ENCODE measurements around the gene ADAMTS18. TPM values are rescaled to one million over a fixed set of nuclear protein-coding genes. Genes with fewer than 3 reads are reported as not detected.

ADAMTS18 gene
- total and polyA plus RNA-seq, 7 experiments from 2014 or later = not detected

DNA sequence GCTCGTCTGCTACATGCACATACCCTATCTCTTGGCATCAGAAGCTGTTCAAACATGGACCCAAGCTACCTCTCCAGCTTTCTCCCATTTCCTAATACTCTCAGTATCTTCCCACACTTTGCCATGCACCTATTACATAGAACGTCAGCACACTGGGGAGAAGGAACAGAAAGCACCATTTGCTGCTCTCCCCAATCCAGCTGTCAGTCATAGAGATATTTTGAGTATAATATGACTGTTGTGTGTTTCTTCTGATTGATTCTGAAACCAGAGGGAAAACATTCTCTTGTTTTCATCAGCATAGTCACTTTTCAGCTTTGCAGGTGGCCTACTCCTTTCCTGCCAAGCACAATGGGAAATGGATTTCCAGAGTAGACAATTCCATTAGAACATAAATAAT, 107.1 kb downstream of the ADAMTS18 start:
- no peak for ATAC-seq
- Histone ChIP-seq H3K4me3 (ENCODE audit: low read length) (no peak overlapping the region), H3K27ac (ENCODE audit: low read depth, low read length) (no peak overlapping the region), H3K9me3 (ENCODE audit: control insufficient read depth in 2 of 3, low read length in 3 of 3) (no peaks in the 10 kb centered on the region), H3K36me3 (ENCODE audit: control insufficient read depth in 2 of 3, insufficient read depth in 3 of 3, low read length in 3 of 3) (no peaks in the 10 kb centered on the region), H3K4me1 (ENCODE audit: control insufficient read depth in 2 of 2, insufficient read depth in 2 of 2, low read length in 2 of 2) (no peaks in the 10 kb centered on the region), H3K27me3 (ENCODE audit: control insufficient read depth in 2 of 2, insufficient read depth in 2 of 2, low read length in 2 of 2) (no peaks in the 10 kb centered on the region)
- no peak overlapping the region for H3K4me3 Mint-ChIP-seq
- H3K36me3 Mint-ChIP-seq = no peaks in the 10 kb centered on the region
- H3K27ac Mint-ChIP-seq = no peak overlapping the region
- peaks cover 0 to 20% (median 4%) of the 10 kb centered on the region in 5 donors for H3K27me3 Mint-ChIP-seq
- H3K9me3 Mint-ChIP-seq = peaks cover 0 to 2% (median 0%) of the 10 kb centered on the region in 11 donors
- POLR2A ChIA-PET = no interaction called here
- DNase-seq = no peak
- peaks cover 0 to 26% (median 0%) of the 10 kb centered on the region in 7 donors for H3K4me1 Mint-ChIP-seq
- CTCF ChIA-PET = no interaction called here
- intact Hi-C loops (cut with micrococcal nuclease) = no loop called here

DNA sequence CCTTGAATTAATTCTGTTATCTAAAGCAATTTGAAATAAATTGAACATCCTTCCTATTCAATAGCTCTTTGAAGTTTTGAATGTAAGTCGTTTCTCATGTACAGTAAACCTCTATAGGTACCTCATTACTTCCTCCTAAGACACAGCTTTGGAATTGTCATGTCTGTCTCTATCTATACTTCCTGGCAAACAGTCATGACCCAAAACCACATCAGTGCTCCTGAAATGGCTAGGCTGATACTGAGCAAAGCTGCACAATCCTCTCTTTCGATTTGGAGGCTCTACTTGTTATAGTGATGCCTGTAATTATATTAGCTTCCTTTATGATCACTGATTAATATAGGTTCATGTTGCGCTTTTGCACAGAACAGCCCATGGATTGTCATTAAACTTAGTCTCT, 110.1 kb downstream of the ADAMTS18 start:
- Histone ChIP-seq H3K4me3 (ENCODE audit: low read length) (no peak overlapping the region), H3K27me3 (ENCODE audit: control insufficient read depth in 2 of 2, insufficient read depth in 2 of 2, low read length in 2 of 2) (no peaks in the 10 kb centered on the region), H3K27ac (ENCODE audit: low read depth, low read length) (no peak overlapping the region), H3K4me1 (ENCODE audit: control insufficient read depth in 2 of 2, insufficient read depth in 2 of 2, low read length in 2 of 2) (no peaks in the 10 kb centered on the region), H3K9me3 (ENCODE audit: control insufficient read depth in 2 of 3, low read length in 3 of 3) (no peaks in the 10 kb centered on the region), H3K36me3 (ENCODE audit: control insufficient read depth in 2 of 3, insufficient read depth in 3 of 3, low read length in 3 of 3) (no peaks in the 10 kb centered on the region)
- ChIA-PET POLR2A (no interaction called here), CTCF (no interaction called here)
- peaks cover 0 to 31% (median 8%) of the 10 kb centered on the region in 5 donors for H3K27me3 Mint-ChIP-seq
- H3K9me3 Mint-ChIP-seq = peaks cover 0 to 6% (median 0%) of the 10 kb centered on the region in 11 donors
- no peak for DNase-seq
- intact Hi-C loops (cut with micrococcal nuclease) = no loop called here
- peaks cover 0 to 15% (median 0%) of the 10 kb centered on the region in 7 donors for H3K4me1 Mint-ChIP-seq
- H3K4me3 Mint-ChIP-seq = no peak overlapping the region
- no peak overlapping the region for H3K27ac Mint-ChIP-seq
- ATAC-seq = no peak
- H3K36me3 Mint-ChIP-seq = peaks cover 0 to 3% (median 0%) of the 10 kb centered on the region in 5 donors

- H3K27me3 ChIP-seq (ENCODE audit: control insufficient read depth in 2 of 2, insufficient read depth in 2 of 2, low read length in 2 of 2) = no peaks in the 10 kb centered on the region
- ChIA-PET CTCF (no interaction called here), POLR2A (no interaction called here)
- ATAC-seq (no peak), DNase-seq (no peak)
- H3K9me3 ChIP-seq (ENCODE audit: control insufficient read depth in 2 of 3, low read length in 3 of 3) = no peaks in the 10 kb centered on the region
- intact Hi-C loops (cut with micrococcal nuclease) = no loop called here
- Mint-ChIP-seq H3K4me1 (peaks cover 0 to 15% (median 0%) of the 10 kb centered on the region in 7 donors), H3K27ac (no peak overlapping the region), H3K4me3 (no peak overlapping the region), H3K36me3 (peaks cover 0 to 3% (median 0%) of the 10 kb centered on the region in 5 donors), H3K27me3 (peaks cover 0 to 40% (median 14%) of the 10 kb centered on the region in 5 donors), H3K9me3 (peaks cover 0 to 6% (median 0%) of the 10 kb centered on the region in 11 donors)
- H3K27ac ChIP-seq (ENCODE audit: low read depth, low read length) = no peak overlapping the region
- no peaks in the 10 kb centered on the region for H3K36me3 ChIP-seq (ENCODE audit: control insufficient read depth in 2 of 3, insufficient read depth in 3 of 3, low read length in 3 of 3)
- no peak overlapping the region for H3K4me3 ChIP-seq (ENCODE audit: low read length)
- H3K4me1 ChIP-seq (ENCODE audit: control insufficient read depth in 2 of 2, insufficient read depth in 2 of 2, low read length in 2 of 2) = no peaks in the 10 kb centered on the region
Observed at GRCh38 chr16:77323695-77324094, 111.1 kb downstream of the ADAMTS18 start.

DNA sequence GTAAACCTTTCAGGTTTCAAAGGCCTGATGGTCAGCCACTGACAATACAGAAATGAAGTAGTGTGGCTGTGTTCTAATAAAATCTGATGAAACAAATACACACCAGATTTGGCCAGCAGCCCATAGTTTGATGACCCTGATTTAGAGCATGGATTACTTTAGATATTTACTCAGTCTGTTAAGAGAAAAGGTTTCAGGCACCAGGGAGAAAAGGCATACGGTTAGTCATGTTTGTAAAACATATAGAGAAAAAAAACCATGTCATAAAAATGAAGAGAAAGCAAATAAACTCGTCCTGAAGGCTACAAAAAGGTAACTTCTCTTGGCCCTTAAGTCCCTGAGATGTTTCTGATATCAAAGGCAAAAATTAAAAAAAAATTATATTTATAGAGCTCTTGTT, 112.1 kb downstream of the ADAMTS18 start:
- Mint-ChIP-seq H3K36me3 (peaks cover 0 to 3% (median 0%) of the 10 kb centered on the region in 5 donors), H3K9me3 (peaks cover 0 to 6% (median 0%) of the 10 kb centered on the region in 11 donors), H3K27me3 (peaks cover 0 to 38% (median 14%) of the 10 kb centered on the region in 5 donors), H3K27ac (no peak overlapping the region), H3K4me1 (peaks cover 0 to 10% (median 0%) of the 10 kb centered on the region in 7 donors), H3K4me3 (no peak overlapping the region)
- intact Hi-C loops (cut with micrococcal nuclease) = no loop called here
- DNase-seq = no peak
- ChIA-PET POLR2A (no interaction called here), CTCF (no interaction called here)
- H3K4me3 ChIP-seq (ENCODE audit: low read length) = no peak overlapping the region
- H3K27me3 ChIP-seq (ENCODE audit: control insufficient read depth in 2 of 2, insufficient read depth in 2 of 2, low read length in 2 of 2) = no peaks in the 10 kb centered on the region
- H3K27ac ChIP-seq (ENCODE audit: low read depth, low read length) = no peak overlapping the region
- no peaks in the 10 kb centered on the region for H3K4me1 ChIP-seq (ENCODE audit: control insufficient read depth in 2 of 2, insufficient read depth in 2 of 2, low read length in 2 of 2)
- no peaks in the 10 kb centered on the region for H3K9me3 ChIP-seq (ENCODE audit: control insufficient read depth in 2 of 3, low read length in 3 of 3)
- ATAC-seq = no peak
- no peaks in the 10 kb centered on the region for H3K36me3 ChIP-seq (ENCODE audit: control insufficient read depth in 2 of 3, insufficient read depth in 3 of 3, low read length in 3 of 3)

DNA sequence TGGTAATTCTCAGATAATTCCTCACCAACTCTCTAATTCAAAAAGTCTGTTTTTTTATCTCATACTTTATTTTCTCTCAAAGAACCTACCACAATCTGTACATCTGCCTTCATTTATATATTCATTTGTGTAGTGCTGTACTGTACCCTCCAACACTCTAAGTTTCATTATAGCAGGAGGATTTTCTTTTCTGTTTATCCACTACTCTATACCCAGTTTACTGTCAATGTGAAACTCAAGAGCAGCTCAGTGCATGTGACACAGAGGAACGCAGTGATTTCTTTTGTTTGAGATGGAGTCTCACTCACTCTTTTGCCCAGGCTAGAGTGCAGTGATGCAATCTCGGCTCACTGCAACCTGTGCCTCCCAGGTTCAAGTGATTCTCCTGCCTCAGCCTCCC, 117.8 kb downstream of the ADAMTS18 start:
- H3K4me1 ChIP-seq (ENCODE audit: control insufficient read depth in 2 of 2, insufficient read depth in 2 of 2, low read length in 2 of 2) = no peaks in the 10 kb centered on the region
- Mint-ChIP-seq H3K27ac (no peak overlapping the region), H3K9me3 (peaks cover 0 to 2% (median 0%) of the 10 kb centered on the region in 11 donors), H3K36me3 (peaks cover 0 to under 1% (median 0%) of the 10 kb centered on the region in 5 donors), H3K27me3 (peaks cover 0 to 32% (median 16%) of the 10 kb centered on the region in 5 donors), H3K4me1 (no peaks in the 10 kb centered on the region), H3K4me3 (no peak overlapping the region)
- H3K36me3 ChIP-seq (ENCODE audit: control insufficient read depth in 2 of 3, insufficient read depth in 3 of 3, low read length in 3 of 3) = no peaks in the 10 kb centered on the region
- DNase-seq = no peak
- no peaks in the 10 kb centered on the region for H3K27me3 ChIP-seq (ENCODE audit: control insufficient read depth in 2 of 2, insufficient read depth in 2 of 2, low read length in 2 of 2)
- H3K9me3 ChIP-seq (ENCODE audit: control insufficient read depth in 2 of 3, low read length in 3 of 3) = no peaks in the 10 kb centered on the region
- H3K27ac ChIP-seq (ENCODE audit: low read depth, low read length) = no peak overlapping the region
- no peak overlapping the region for H3K4me3 ChIP-seq (ENCODE audit: low read length)
- intact Hi-C loops (cut with micrococcal nuclease) = no loop called here
- ChIA-PET CTCF (no interaction called here), POLR2A (no interaction called here)
- no peak for ATAC-seq

- POLR2A ChIA-PET = no interaction called here
- Mint-ChIP-seq H3K27ac (no peak overlapping the region), H3K36me3 (no peaks in the 10 kb centered on the region), H3K27me3 (peaks cover 0 to 7% (median 2%) of the 10 kb centered on the region in 5 donors), H3K4me3 (no peak overlapping the region), H3K9me3 (no peaks in the 10 kb centered on the region), H3K4me1 (peaks cover 0 to 8% (median 0%) of the 10 kb centered on the region in 7 donors)
- Histone ChIP-seq H3K36me3 (ENCODE audit: control insufficient read depth in 2 of 3, insufficient read depth in 3 of 3, low read length in 3 of 3) (no peaks in the 10 kb centered on the region), H3K9me3 (ENCODE audit: control insufficient read depth in 2 of 3, low read length in 3 of 3) (no peaks in the 10 kb centered on the region), H3K4me1 (ENCODE audit: control insufficient read depth in 2 of 2, insufficient read depth in 2 of 2, low read length in 2 of 2) (no peaks in the 10 kb centered on the region), H3K4me3 (ENCODE audit: low read length) (no peak overlapping the region), H3K27me3 (ENCODE audit: control insufficient read depth in 2 of 2, insufficient read depth in 2 of 2, low read length in 2 of 2) (no peaks in the 10 kb centered on the region), H3K27ac (ENCODE audit: low read depth, low read length) (no peak overlapping the region)
- no peak for ATAC-seq
- intact Hi-C loops (cut with micrococcal nuclease) = no loop called here
- no peak for DNase-seq
- CTCF ChIA-PET = no interaction called here
Observed at GRCh38 chr16:77310877-77311276, 124.0 kb downstream of the ADAMTS18 start.

DNA sequence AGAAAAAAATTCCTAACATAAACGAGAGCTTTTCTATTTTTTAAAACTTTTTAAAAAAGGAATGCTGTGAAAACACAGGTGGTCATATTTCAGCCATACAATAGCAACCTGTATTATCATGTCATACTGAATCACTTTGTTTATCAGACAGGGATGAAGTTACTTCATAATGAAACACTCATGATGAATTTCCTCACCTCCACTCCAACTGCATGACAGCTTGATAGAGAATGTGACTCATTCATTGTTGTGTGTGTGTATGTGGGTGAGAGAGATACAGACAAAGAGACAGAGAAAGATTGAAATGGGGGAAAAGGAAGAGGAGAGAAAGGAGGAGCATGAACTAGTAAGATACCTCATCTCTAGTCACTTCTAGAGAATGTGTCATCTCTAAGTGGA, 126.7 kb downstream of the ADAMTS18 start:
- ATAC-seq = no peak
- POLR2A ChIA-PET = no interaction called here
- CTCF ChIA-PET = no interaction called here

More for the DNA sequence above, 126.7 kb downstream of the ADAMTS18 start:
- H3K4me3 ChIP-seq (ENCODE audit: low read length) = no peak overlapping the region
- no peaks in the 10 kb centered on the region for H3K36me3 Mint-ChIP-seq
- intact Hi-C loops (cut with micrococcal nuclease) = no loop called here
- no peak overlapping the region for H3K4me3 Mint-ChIP-seq
- no peaks in the 10 kb centered on the region for H3K36me3 ChIP-seq (ENCODE audit: control insufficient read depth in 2 of 3, insufficient read depth in 3 of 3, low read length in 3 of 3)
- DNase-seq = no peak
- H3K9me3 ChIP-seq (ENCODE audit: control insufficient read depth in 2 of 3, low read length in 3 of 3) = no peaks in the 10 kb centered on the region
- no peaks in the 10 kb centered on the region for H3K27me3 ChIP-seq (ENCODE audit: control insufficient read depth in 2 of 2, insufficient read depth in 2 of 2, low read length in 2 of 2)
- peaks cover 0 to 8% (median 0%) of the 10 kb centered on the region in 5 donors for H3K27me3 Mint-ChIP-seq
- H3K4me1 Mint-ChIP-seq = peaks cover 0 to 8% (median 0%) of the 10 kb centered on the region in 7 donors
- no peak overlapping the region for H3K27ac Mint-ChIP-seq
- no peaks in the 10 kb centered on the region for H3K9me3 Mint-ChIP-seq
- H3K4me1 ChIP-seq (ENCODE audit: control insufficient read depth in 2 of 2, insufficient read depth in 2 of 2, low read length in 2 of 2) = no peaks in the 10 kb centered on the region
- no peak overlapping the region for H3K27ac ChIP-seq (ENCODE audit: low read depth, low read length)
